Breast epithelium (tissue), 4 donors: ENCODE results near the gene GID8. TPM values are rescaled to one million over a fixed set of nuclear protein-coding genes. Genes with fewer than 3 reads are reported as not detected.

ENCODE experiments used
- DNase-seq, 2 donors: peaks; one replicate each; pipeline ENCODE4 v3.0.0-alpha.2; 2019; ENCODE audit warnings: low spot score in 2 of 2
- H3K27ac ChIP-seq, 2 donors: fragments of 200-600 bp; sonication (generic) in 1 of 2; one replicate each; pipeline ENCODE4 v1.5.1; 2016 to 2019; ENCODE audit warnings: mild to moderate bottlenecking in 1 of 2
- H3K27me3 ChIP-seq, 2 donors: fragments of 200-600 bp; sonication (generic) in 1 of 2; one replicate each; pipeline versions ENCODE4 v1.5.1 to v1.6.0; 2017 to 2019; ENCODE audit warnings: control low read depth in 1 of 2, mild to moderate bottlenecking in 1 of 2
- H3K36me3 ChIP-seq: fragments of 200-600 bp; one replicate; pipeline ENCODE4 v1.5.1; 2019
- H3K4me1 ChIP-seq, 2 donors: fragments of 200-600 bp; sonication (generic); one replicate each; pipeline ENCODE4 v1.5.1; 2016 to 2019; ENCODE audit warnings: control low read depth in 1 of 2
- H3K4me3 ChIP-seq, 3 donors: fragments of 200-600 bp; sonication (generic); 1 replicate in 2 of 3; 2 replicates in 1 of 3; pipeline ENCODE4 v1.5.1; 2016 to 2019; ENCODE audit warnings: mild to moderate bottlenecking in 3 of 3, moderate library complexity in 2 of 3
- H3K9me3 ChIP-seq, 2 donors: fragments of 200-600 bp; sonication (generic) in 1 of 2; one replicate each; pipeline ENCODE4 v1.5.1; 2016 to 2019; ENCODE audit warnings: control low read depth in 1 of 2
- CTCF ChIP-seq, 3 donors: fragments of 450-650 bp; IDR thresholded peaks; one replicate each; pipeline ENCODE4 v1.5.1; 2016 to 2017; ENCODE audit warnings: antibody characterized with exemption in 3 of 3, mild to moderate bottlenecking in 3 of 3, moderate library complexity in 3 of 3
- POLR2A ChIP-seq: fragments of 450-650 bp; IDR thresholded peaks from one replicate; pipeline ENCODE4 v1.6.1; 2016; ENCODE audit warnings: antibody characterized with exemption, mild to moderate bottlenecking, moderate library complexity
- POLR2AphosphoS5 ChIP-seq, 3 donors: sonication (generic); formaldehyde crosslinking; IDR thresholded peaks; one replicate each; pipeline ENCODE4 v1.6.1; 2017; ENCODE audit warnings: antibody characterized with exemption in 3 of 3
- intact Hi-C: fragments of 100-400 bp; cut with DNase I; formaldehyde crosslinking; loops from one replicate; pipeline ENCODE4 v1.15.1; 2023; ENCODE audit warnings: low total_unique reads
- total RNA-seq, 3 donors: library from RNA; depleted of rRNA; stranded (reverse); fragments of >200 nt; gene quantifications; one replicate each; pipeline ENCODE4 v1.1.0, GENCODE V29; 2016

The GID8 gene
- total RNA-seq, 3 donors from 2014 or later = 30.2 to 36.7 (median 31.8) TPM

GRCh38 chr20:62993856-62994494 is 56.0 kb downstream of the GID8 start:
- Histone ChIP-seq H3K36me3 (no peaks in the 10 kb centered on the region), H3K27me3 (peaks cover 4 to 65% of the 10 kb centered on the region in 2 donors), H3K4me3 (no peak overlapping the region), H3K9me3 (no peaks in the 10 kb centered on the region), H3K4me1 (no peaks in the 10 kb centered on the region), H3K27ac (no peak overlapping the region)
- no peak for DNase-seq
- intact Hi-C loops = no loop called here
- TF ChIP-seq POLR2AphosphoS5 (IDR thresholded peaks at IDR 0.05) (no peak), POLR2A (no peak), CTCF (IDR thresholded peaks at IDR 0.05) (no peak)

GRCh38 chr20:62994869-62995281 is 56.9 kb downstream of the GID8 start:
- Histone ChIP-seq H3K27me3 (peaks cover 4 to 68% of the 10 kb centered on the region in 2 donors), H3K9me3 (no peaks in the 10 kb centered on the region), H3K4me1 (no peaks in the 10 kb centered on the region), H3K36me3 (no peaks in the 10 kb centered on the region), H3K27ac (no peak overlapping the region), H3K4me3 (no peak overlapping the region)
- intact Hi-C loops = no loop called here
- TF ChIP-seq CTCF (IDR thresholded peaks at IDR 0.05) (no peak), POLR2A (no peak), POLR2AphosphoS5 (IDR thresholded peaks at IDR 0.05) (no peak)
- DNase-seq = no peak

GRCh38 chr20:62995481-62995880 is 57.5 kb downstream of the GID8 start:
- TF ChIP-seq POLR2AphosphoS5 (IDR thresholded peaks at IDR 0.05) (no peak), CTCF (IDR thresholded peaks at IDR 0.05) (no peak), POLR2A (no peak)
- no peak overlapping the region for H3K4me3 ChIP-seq
- no peak overlapping the region for H3K27ac ChIP-seq
- no peaks in the 10 kb centered on the region for H3K36me3 ChIP-seq
- no peak for DNase-seq
- H3K9me3 ChIP-seq = no peaks in the 10 kb centered on the region
- intact Hi-C loops = no loop called here
- peaks cover 4 to 68% of the 10 kb centered on the region in 2 donors for H3K27me3 ChIP-seq
- H3K4me1 ChIP-seq = no peaks in the 10 kb centered on the region

DNA sequence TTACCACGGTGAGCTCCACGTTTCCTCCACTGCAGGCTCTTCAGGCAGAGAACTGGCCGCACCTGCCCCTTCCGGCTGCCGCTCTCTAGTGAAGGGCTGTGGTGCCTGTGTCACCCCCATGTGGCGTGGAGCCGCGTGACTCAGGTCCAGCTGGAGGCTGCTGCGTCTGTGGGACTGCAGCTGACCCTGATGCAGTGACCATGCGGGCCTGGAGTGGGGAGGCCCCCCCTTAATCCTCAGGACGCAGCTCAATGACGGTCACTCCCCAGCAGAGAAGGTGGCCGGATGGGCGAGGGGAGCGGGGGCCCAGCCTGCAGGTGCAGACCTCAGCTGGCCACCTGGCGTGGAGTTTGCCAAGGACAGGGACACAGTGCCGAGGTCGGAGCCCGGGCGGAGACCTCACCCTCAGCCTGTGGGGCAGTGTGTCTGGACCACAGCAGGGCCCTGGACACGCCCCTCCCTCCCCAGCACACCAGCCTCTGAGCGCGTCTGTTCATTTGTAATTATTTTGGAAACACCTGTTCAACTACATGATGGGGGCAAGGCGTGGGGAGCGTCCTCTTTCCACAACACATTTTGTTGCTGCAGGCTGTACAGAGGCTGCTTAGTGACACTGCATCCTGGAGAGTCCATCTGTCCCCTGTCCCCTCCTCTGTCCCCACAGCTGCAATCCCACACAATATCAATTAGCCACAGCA is 58.1 kb downstream of the GID8 start:
- DNase-seq = no peak
- no peaks in the 10 kb centered on the region for H3K4me1 ChIP-seq
- H3K27ac ChIP-seq = no peak overlapping the region
- intact Hi-C loops = no loop called here
- TF ChIP-seq POLR2AphosphoS5 (IDR thresholded peaks at IDR 0.05) (no peak), POLR2A (no peak), CTCF (IDR thresholded peaks at IDR 0.05) (no peak)
- no peaks in the 10 kb centered on the region for H3K36me3 ChIP-seq
- H3K4me3 ChIP-seq = no peak overlapping the region
- H3K9me3 ChIP-seq = no peaks in the 10 kb centered on the region
- H3K27me3 ChIP-seq = peaks cover under 1 to 62% of the 10 kb centered on the region in 2 donors

DNA sequence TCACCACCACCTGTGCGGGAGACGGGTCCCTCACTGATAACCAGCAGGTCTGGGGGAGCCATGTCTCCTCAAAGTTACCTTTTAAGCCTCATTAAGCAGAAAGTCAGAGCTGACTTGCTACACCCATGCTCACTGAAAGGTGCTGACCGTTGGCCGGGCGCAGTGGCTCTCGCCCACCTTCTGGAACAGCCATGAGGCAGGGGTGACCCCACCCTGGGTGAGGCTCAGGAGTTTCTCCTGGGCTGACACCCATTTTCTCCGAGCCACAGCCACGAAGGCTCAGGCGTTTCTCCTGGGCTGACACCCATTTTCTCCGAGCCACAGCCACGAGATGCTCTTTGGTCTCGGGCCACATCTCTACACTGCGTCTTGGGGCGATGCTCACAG is 58.6 kb downstream of the GID8 start:
- Histone ChIP-seq H3K9me3 (no peaks in the 10 kb centered on the region), H3K4me1 (no peaks in the 10 kb centered on the region), H3K27ac (no peak overlapping the region), H3K4me3 (no peak overlapping the region), H3K36me3 (no peaks in the 10 kb centered on the region), H3K27me3 (peaks cover 0 to 60% of the 10 kb centered on the region in 2 donors)
- no peak for DNase-seq
- TF ChIP-seq POLR2A = no peak
- TF ChIP-seq POLR2AphosphoS5 (IDR thresholded peaks at IDR 0.05) = no peak
- TF ChIP-seq CTCF (IDR thresholded peaks at IDR 0.05) = no peak
- intact Hi-C loops = no loop called here
